ENCODE measurements around the gene CSKMT.

- no peak for TF ChIP-seq CTCF (IDR thresholded peaks at IDR 0.05; ENCODE audit: low read length)
- no peak for TF ChIP-seq EZH2 (IDR thresholded peaks at IDR 0.05; ENCODE audit: borderline replicate concordance, low read length)
These were observed 51.1 kb downstream of the CSKMT start for GRCh38 chr11:62716206-62716605.

Data from OCI-LY1 (cell line).